Chondrocyte (in vitro differentiated cells): ENCODE data around the gene SIGLEC7. TPM values are rescaled to one million over a fixed set of nuclear protein-coding genes. Genes with fewer than 3 reads are reported as not detected.

Source experiments
- DNase-seq: peaks from one replicate; pipeline ENCODE4 v3.0.0; 2021; ENCODE audit warnings: mixed read lengths, low spot score
- H3K27ac Mint-ChIP-seq: one replicate; pipeline ENCODE4 v1.8.0; 2021; ENCODE audit warnings: mild to moderate bottlenecking, moderate library complexity, mixed read lengths; ENCODE audit not compliant: unreplicated experiment
- H3K27me3 Mint-ChIP-seq: 2 replicates; pipeline ENCODE4 v1.8.0; 2021; ENCODE audit warnings: low read depth, mixed read lengths
- H3K36me3 Mint-ChIP-seq: 2 replicates; pipeline ENCODE4 v1.8.0; 2021; ENCODE audit warnings: low read depth, mixed read lengths
- H3K4me1 Mint-ChIP-seq: 2 replicates; pipeline ENCODE4 v1.8.0; 2021; ENCODE audit warnings: low read depth, mild to moderate bottlenecking, mixed read lengths
- H3K4me3 Mint-ChIP-seq: one replicate; pipeline ENCODE4 v1.8.0; 2021; ENCODE audit warnings: mild to moderate bottlenecking, moderate library complexity, mixed read lengths; ENCODE audit not compliant: unreplicated experiment
- H3K9me3 Mint-ChIP-seq: 2 replicates; pipeline ENCODE4 v1.8.0; 2021; ENCODE audit warnings: low read depth, mixed read lengths
- CTCF ChIP-seq: fragments of 200-600 bp; sonication (generic); IDR thresholded peaks from 2 replicates; pipeline ENCODE4 v1.5.0; 2021; ENCODE audit warnings: antibody characterized with exemption, mild to moderate bottlenecking, moderate library complexity
- long read RNA-seq: library from polyadenylated mRNA; stranded (forward); transcript quantifications from one replicate; pipeline ENCODE4 v2.0.0, GENCODE V29; 2021
- total RNA-seq: library from RNA; stranded (reverse); gene quantifications from 3 replicates; pipeline ENCODE4 v1.2.1, GENCODE V29; 2021

SIGLEC7 gene
- total RNA-seq: not detected in 3 replicates
- long read RNA-seq: 0 reads

- DNase-seq: no peak
- Mint-ChIP-seq H3K4me1 (no peaks in the 10 kb centered on the region), H3K4me3 (no peak within 1 kb of the TSS), H3K36me3 (no peaks in the 10 kb centered on the region), H3K9me3 (no peaks in the 10 kb centered on the region), H3K27ac (no peak within 1 kb of the TSS), H3K27me3 (peaks cover 27% of the 10 kb centered on the region)
- no peak for TF ChIP-seq CTCF
These were observed at the start of gene SIGLEC7 for GRCh38 chr19:51142119-51142518. SIGLEC7 (plus strand) TSS chr19:51142301; CDS start chr19:51142370, 69 bp downstream.

- Mint-ChIP-seq H3K9me3 (no peaks in the 10 kb centered on the region), H3K27me3 (no peaks in the 10 kb centered on the region), H3K4me3 (no peak overlapping the region), H3K27ac (no peak overlapping the region), H3K4me1 (peaks cover 2% of the 10 kb centered on the region), H3K36me3 (peaks cover 5% of the 10 kb centered on the region)
- no peak for TF ChIP-seq CTCF
- no peak for DNase-seq
These were observed 49.0 kb upstream of the SIGLEC7 start for GRCh38 chr19:51093101-51093500.

DNA sequence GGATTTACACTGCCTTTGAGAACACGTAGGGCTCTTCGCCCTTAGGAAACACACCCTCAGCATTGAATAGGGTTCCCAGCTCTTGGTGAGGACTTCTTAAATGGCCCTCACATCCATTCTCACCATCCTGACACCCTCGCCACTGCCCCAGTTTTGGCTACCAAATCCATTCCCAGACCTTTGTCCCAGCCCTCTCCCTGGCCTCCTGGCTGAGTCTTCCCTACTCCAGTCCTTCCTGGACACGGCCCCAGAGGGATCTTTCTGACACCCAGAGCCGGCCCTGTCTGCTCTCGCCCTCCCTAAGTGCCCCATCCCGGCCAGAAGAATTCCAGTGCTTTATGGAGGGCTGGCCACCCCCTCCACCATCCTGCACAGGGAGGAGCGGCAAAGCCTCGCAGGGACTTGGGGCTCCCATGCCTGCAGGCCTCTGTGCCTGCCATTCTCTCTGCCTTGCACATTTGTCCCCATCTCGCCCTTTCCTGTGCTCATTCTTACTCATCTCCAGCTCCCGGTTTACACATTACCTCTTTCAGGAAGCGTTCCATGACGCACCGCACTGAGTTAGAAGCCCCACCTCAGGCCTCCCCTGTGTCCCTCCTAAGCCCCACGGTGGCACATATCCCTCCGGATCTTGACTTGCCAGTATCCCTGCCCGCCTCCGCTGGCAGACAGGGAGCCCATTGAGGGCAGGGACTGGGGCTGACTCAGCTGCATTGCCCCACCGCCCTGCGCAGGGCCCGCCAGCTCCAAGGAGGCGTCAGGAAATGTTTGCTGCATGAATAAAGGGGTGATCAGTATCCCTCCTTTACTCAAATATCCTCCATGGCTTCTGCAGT is 48.4 kb upstream of the SIGLEC7 start:
- Mint-ChIP-seq H3K4me3 (no peak overlapping the region), H3K27me3 (no peaks in the 10 kb centered on the region), H3K27ac (no peak overlapping the region), H3K9me3 (no peaks in the 10 kb centered on the region), H3K4me1 (peaks cover 2% of the 10 kb centered on the region), H3K36me3 (peaks cover 5% of the 10 kb centered on the region)
- no peak for TF ChIP-seq CTCF
- DNase-seq: no peak

- H3K27me3 Mint-ChIP-seq: no peaks in the 10 kb centered on the region
- H3K4me1 Mint-ChIP-seq: peaks cover 2% of the 10 kb centered on the region
- TF ChIP-seq CTCF: peak; percentile 77
- peaks cover 9% of the 10 kb centered on the region for H3K36me3 Mint-ChIP-seq
- H3K27ac Mint-ChIP-seq: no peak overlapping the region
- no peaks in the 10 kb centered on the region for H3K9me3 Mint-ChIP-seq
- no peak overlapping the region for H3K4me3 Mint-ChIP-seq
- DNase-seq: no peak
These were observed 47.3 kb upstream of the SIGLEC7 start for GRCh38 chr19:51094696-51095279.

- Mint-ChIP-seq H3K36me3 (peaks cover 9% of the 10 kb centered on the region), H3K27me3 (no peaks in the 10 kb centered on the region), H3K9me3 (no peaks in the 10 kb centered on the region), H3K4me1 (peaks cover 2% of the 10 kb centered on the region), H3K27ac (no peak overlapping the region), H3K4me3 (no peak overlapping the region)
- peak; percentile 34 for TF ChIP-seq CTCF
- peak; percentile 38 for DNase-seq
These were observed 45.5 kb upstream of the SIGLEC7 start for GRCh38 chr19:51096473-51097165.
